Adrenal gland (tissue), 5 donors: Measurements from ENCODE around the gene ORC2.

Experiments
- CTCF ChIP-seq, 6 experiments: fragments of 450-650 bp in 4 of 6; fragments of 200-600 bp in 2 of 6; sonication (generic) in 1 of 6; IDR thresholded peaks; 1 replicate in 5 of 6; 2 replicates in 1 of 6; pipeline versions ENCODE4 v1.5.1 to v1.8.0; 2016 to 2021; ENCODE audit warnings: antibody characterized with exemption in 6 of 6, mild to moderate bottlenecking in 2 of 6, moderate library complexity in 1 of 6
- POLR2A ChIP-seq, 2 donors: fragments of 450-650 bp; IDR thresholded peaks; one replicate each; pipeline ENCODE4 v1.6.1; 2017; ENCODE audit warnings: antibody characterized with exemption in 2 of 2, mild to moderate bottlenecking in 2 of 2, moderate library complexity in 1 of 2
- donor health status: DM: no; HTN: no; CAD: no.

GRCh38 chr2:201006704-201007103 lies 43.2 kb upstream of the ORC2 start:
- TF ChIP-seq CTCF (IDR thresholded peaks at IDR 0.05) (no peak), POLR2A (IDR thresholded peaks at IDR 0.05) (no peak)
